Measurements from ENCODE around the gene SMPD3. TPM values are rescaled to one million over a fixed set of nuclear protein-coding genes. Genes with fewer than 3 reads are reported as not detected.

The SMPD3 gene
- total RNA-seq, 1 experiment from 2014 or later, result 2.4 TPM

DNA sequence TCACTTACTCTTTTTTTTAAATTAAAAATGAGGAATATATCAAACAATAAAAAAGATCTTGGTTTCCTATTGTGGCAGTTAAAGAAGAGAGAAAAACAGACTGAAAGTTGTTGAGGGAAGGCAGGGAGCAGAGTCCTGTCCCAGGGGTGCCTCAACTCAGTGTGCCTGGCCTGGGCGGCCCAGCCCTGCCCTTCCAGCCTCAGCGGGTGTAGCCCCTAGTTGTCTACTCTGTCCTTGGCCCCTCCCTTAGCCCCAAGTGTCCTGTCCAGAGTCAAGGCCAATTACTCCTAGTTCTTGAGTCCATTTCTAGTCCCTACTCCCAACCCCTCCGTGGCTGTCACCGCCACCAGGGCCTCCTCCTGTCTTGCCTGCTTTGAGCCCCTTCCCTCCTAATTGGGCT lies 52.5 kb downstream of the SMPD3 start:
- intact Hi-C loops (cut with micrococcal nuclease; ENCODE audit: unreplicated experiment), result no loop called here

DNA sequence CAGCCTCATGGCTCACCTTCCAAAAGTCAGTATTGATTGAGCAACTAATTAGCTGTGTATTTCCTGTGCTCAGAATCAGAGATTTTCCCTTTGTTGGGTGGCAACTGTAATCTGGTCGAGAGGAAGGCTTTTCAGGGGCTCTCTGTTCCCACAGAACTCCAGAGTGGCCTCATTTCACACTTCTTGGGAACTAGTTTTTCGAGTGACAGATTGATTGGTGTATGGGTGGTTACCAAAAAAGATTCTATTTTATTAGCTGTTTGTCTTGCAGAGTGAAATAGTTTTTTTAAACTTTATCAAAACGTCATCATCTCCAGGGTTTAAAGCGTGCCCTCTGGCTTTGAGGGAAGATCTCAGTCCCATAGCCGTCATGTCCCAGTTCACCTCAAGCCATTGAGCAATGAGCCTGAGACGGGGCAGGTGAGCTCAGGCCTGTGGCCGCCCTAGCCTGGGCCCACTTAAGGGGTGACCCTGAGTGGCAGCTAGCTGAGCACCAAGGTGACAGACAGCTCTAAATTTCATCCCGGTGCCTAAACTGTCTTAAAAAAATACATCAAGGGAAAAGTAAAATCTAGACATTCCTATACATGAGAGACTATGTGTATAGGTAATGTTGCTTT lies 53.0 kb downstream of the SMPD3 start:
- no peaks in the 10 kb centered on the region for H3K36me3 ChIP-seq (ENCODE audit: control insufficient read depth, insufficient read depth, low read length)
- TF ChIP-seq, protein P1, sequence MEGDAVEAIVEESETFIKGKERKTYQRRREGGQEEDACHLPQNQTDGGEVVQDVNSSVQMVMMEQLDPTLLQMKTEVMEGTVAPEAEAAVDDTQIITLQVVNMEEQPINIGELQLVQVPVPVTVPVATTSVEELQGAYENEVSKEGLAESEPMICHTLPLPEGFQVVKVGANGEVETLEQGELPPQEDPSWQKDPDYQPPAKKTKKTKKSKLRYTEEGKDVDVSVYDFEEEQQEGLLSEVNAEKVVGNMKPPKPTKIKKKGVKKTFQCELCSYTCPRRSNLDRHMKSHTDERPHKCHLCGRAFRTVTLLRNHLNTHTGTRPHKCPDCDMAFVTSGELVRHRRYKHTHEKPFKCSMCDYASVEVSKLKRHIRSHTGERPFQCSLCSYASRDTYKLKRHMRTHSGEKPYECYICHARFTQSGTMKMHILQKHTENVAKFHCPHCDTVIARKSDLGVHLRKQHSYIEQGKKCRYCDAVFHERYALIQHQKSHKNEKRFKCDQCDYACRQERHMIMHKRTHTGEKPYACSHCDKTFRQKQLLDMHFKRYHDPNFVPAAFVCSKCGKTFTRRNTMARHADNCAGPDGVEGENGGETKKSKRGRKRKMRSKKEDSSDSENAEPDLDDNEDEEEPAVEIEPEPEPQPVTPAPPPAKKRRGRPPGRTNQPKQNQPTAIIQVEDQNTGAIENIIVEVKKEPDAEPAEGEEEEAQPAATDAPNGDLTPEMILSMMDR (IDR thresholded peaks at IDR 0.05; ENCODE audit: insufficient read depth in 1 of 2, low read depth in 1 of 2, low read length in 1 of 2, severe bottlenecking in 1 of 2, unreplicated experiment in 1 of 2), result no peak
- Mint-ChIP-seq H3K27ac (ENCODE audit: unreplicated experiment) (no peak overlapping the region), H3K27me3 (ENCODE audit: insufficient read depth, unreplicated experiment) (no peaks in the 10 kb centered on the region), H3K4me1 (ENCODE audit: low read depth, unreplicated experiment) (no peaks in the 10 kb centered on the region), H3K9me3 (ENCODE audit: unreplicated experiment) (no peaks in the 10 kb centered on the region), H3K4me3 (ENCODE audit: unreplicated experiment) (no peak overlapping the region), H3K36me3 (ENCODE audit: insufficient read depth, unreplicated experiment) (no peaks in the 10 kb centered on the region)
- intact Hi-C loops (cut with micrococcal nuclease; ENCODE audit: unreplicated experiment), result no loop called here
- H3K4me1 ChIP-seq, result no peaks in the 10 kb centered on the region
- H3K27me3 ChIP-seq (replicated peaks; ENCODE audit: control insufficient read depth, insufficient read depth, low read length), result no peaks in the 10 kb centered on the region
- no peaks in the 10 kb centered on the region for H3K9me3 ChIP-seq
- H3K4me3 ChIP-seq (ENCODE audit: low read depth, low read length), result no peak overlapping the region
- no TSS peak for BruUV-seq (replicated peaks)
- ChIA-PET POLR2A (no interaction called here), CTCF (interaction anchor here (0.5 kb wide), 1 partner anchor 67 kb away, joined by 3 read pairs; no protein-coding TSS in a partner anchor)
- DNase-seq, result no peak

More for the DNA sequence above, 52.5 kb downstream of the SMPD3 start:
- DNase-seq, result no peak
- no peaks in the 10 kb centered on the region for H3K9me3 Mint-ChIP-seq (ENCODE audit: unreplicated experiment)
- Histone ChIP-seq H3K27me3 (replicated peaks; ENCODE audit: control insufficient read depth, insufficient read depth, low read length) (no peaks in the 10 kb centered on the region), H3K4me3 (ENCODE audit: low read depth, low read length) (no peak overlapping the region), H3K9me3 (no peaks in the 10 kb centered on the region), H3K36me3 (ENCODE audit: control insufficient read depth, insufficient read depth, low read length) (no peaks in the 10 kb centered on the region), H3K4me1 (no peaks in the 10 kb centered on the region)
- H3K27ac Mint-ChIP-seq (ENCODE audit: unreplicated experiment), result no peak overlapping the region
- BruUV-seq (replicated peaks), result no TSS peak
- H3K4me1 Mint-ChIP-seq (ENCODE audit: low read depth, unreplicated experiment), result no peaks in the 10 kb centered on the region
- H3K4me3 Mint-ChIP-seq (ENCODE audit: unreplicated experiment), result no peak overlapping the region
- no peaks in the 10 kb centered on the region for H3K36me3 Mint-ChIP-seq (ENCODE audit: insufficient read depth, unreplicated experiment)
- POLR2A ChIA-PET, result no interaction called here
- CTCF ChIA-PET, result interaction anchor here (1.1 kb wide), 1 partner anchor 125 kb away, joined by 5 read pairs; no protein-coding TSS in a partner anchor
- no peaks in the 10 kb centered on the region for H3K27me3 Mint-ChIP-seq (ENCODE audit: insufficient read depth, unreplicated experiment)
- TF ChIP-seq, protein P1 (IDR thresholded peaks at IDR 0.05; ENCODE audit: insufficient read depth in 1 of 2, low read depth in 1 of 2, low read length in 1 of 2, severe bottlenecking in 1 of 2, unreplicated experiment in 1 of 2), result no peak

DNA sequence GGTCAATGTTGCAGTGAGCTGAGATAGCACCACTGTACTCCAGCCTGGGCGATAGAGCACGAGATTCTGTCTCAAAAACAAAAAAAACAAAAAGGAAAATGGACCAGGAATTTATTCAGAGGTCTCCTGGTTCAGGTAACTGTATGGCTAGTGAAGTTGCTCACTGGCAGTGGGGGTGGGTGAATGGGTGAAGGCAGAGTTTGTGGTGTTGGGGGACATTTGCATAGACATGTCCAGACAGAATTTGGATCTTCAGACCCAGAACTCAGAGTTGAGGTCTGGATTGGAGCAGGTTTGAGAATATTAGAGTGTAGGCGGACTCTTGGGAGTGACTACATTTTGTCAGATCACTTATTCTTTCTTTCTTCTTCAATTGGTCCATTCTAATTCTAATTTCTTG lies 55.0 kb downstream of the SMPD3 start:
- ChIA-PET POLR2A (interaction anchor here (0.6 kb wide), 1 partner anchor 26 kb away, joined by 3 read pairs; no protein-coding TSS in a partner anchor), CTCF (no interaction called here)
- TF ChIP-seq, protein P1 (IDR thresholded peaks at IDR 0.05; ENCODE audit: insufficient read depth in 1 of 2, low read depth in 1 of 2, low read length in 1 of 2, severe bottlenecking in 1 of 2, unreplicated experiment in 1 of 2), result no peak
- Mint-ChIP-seq H3K27ac (ENCODE audit: unreplicated experiment) (no peak overlapping the region), H3K36me3 (ENCODE audit: insufficient read depth, unreplicated experiment) (no peaks in the 10 kb centered on the region), H3K4me3 (ENCODE audit: unreplicated experiment) (no peak overlapping the region), H3K27me3 (ENCODE audit: insufficient read depth, unreplicated experiment) (no peaks in the 10 kb centered on the region), H3K9me3 (ENCODE audit: unreplicated experiment) (no peaks in the 10 kb centered on the region), H3K4me1 (ENCODE audit: low read depth, unreplicated experiment) (no peaks in the 10 kb centered on the region)
- no peaks in the 10 kb centered on the region for H3K9me3 ChIP-seq
- H3K27me3 ChIP-seq (replicated peaks; ENCODE audit: control insufficient read depth, insufficient read depth, low read length), result no peaks in the 10 kb centered on the region
- DNase-seq, result no peak
- no TSS peak for BruUV-seq (replicated peaks)
- no peak overlapping the region for H3K4me3 ChIP-seq (ENCODE audit: low read depth, low read length)
- intact Hi-C loops (cut with micrococcal nuclease; ENCODE audit: unreplicated experiment), result no loop called here
- H3K4me1 ChIP-seq, result no peaks in the 10 kb centered on the region
- H3K36me3 ChIP-seq (ENCODE audit: control insufficient read depth, insufficient read depth, low read length), result no peaks in the 10 kb centered on the region

Data from Caco-2 (cell line).